Sigmoid colon (tissue), 7 donors: ENCODE data around the gene PIWIL4. TPM values are rescaled to one million over a fixed set of nuclear protein-coding genes. Genes with fewer than 3 reads are reported as not detected.

ENCODE experiments used
- DNase-seq: peaks from one replicate; pipeline ENCODE4 v3.0.0-alpha.2; 2019
- H3K27ac ChIP-seq, 4 donors: fragments of 200-600 bp; sonication (generic); one replicate each; pipeline ENCODE4 v1.5.1; 2016 to 2019; ENCODE audit warnings: mild to moderate bottlenecking in 1 of 4
- H3K27me3 ChIP-seq, 3 donors: fragments of 200-600 bp; sonication (generic); one replicate each; pipeline ENCODE4 v1.5.1; 2019; ENCODE audit warnings: mild to moderate bottlenecking in 1 of 3
- H3K36me3 ChIP-seq, 4 donors: fragments of 200-600 bp; sonication (generic); one replicate each; pipeline ENCODE4 v1.5.1; 2016 to 2019
- H3K4me1 ChIP-seq, 4 donors: fragments of 200-600 bp; sonication (generic); one replicate each; pipeline ENCODE4 v1.5.1; 2017 to 2019
- H3K4me3 ChIP-seq, 4 donors: fragments of 200-600 bp; sonication (generic); one replicate each; pipeline ENCODE4 v1.5.1; 2017 to 2019; ENCODE audit warnings: mild to moderate bottlenecking in 2 of 4, moderate library complexity in 1 of 4
- H3K9me3 ChIP-seq, 4 donors: fragments of 200-600 bp in 3 of 4; sonication (generic) in 3 of 4; one replicate each; pipeline versions ENCODE4 v1.5.1 to v1.6.1; 2013 to 2019
- EP300 ChIP-seq, 4 donors: sonication (generic); formaldehyde crosslinking; IDR thresholded peaks; one replicate each; pipeline ENCODE4 v1.6.1; 2017; ENCODE audit warnings: antibody characterized with exemption in 4 of 4
- POLR2A ChIP-seq, 2 donors: fragments of 450-650 bp; IDR thresholded peaks; one replicate each; pipeline ENCODE4 v1.6.1; 2016; ENCODE audit warnings: antibody characterized with exemption in 2 of 2, mild to moderate bottlenecking in 2 of 2, moderate library complexity in 2 of 2
- POLR2AphosphoS5 ChIP-seq, 4 donors: sonication (generic); formaldehyde crosslinking; IDR thresholded peaks; one replicate each; pipeline ENCODE4 v1.6.1; 2017; ENCODE audit warnings: antibody characterized with exemption in 4 of 4
- WGBS, 2 donors: extraction: QIAGEN DNeasy Blood & Tissue Kit; methylation state at CpG; one replicate each; pipeline ENCODE4 v1.1.7; 2013; 5-methylcytosine and 5-hydroxymethylcytosine counted together
- intact Hi-C: fragments of 100-400 bp; cut with DNase I; formaldehyde crosslinking; loops from one replicate; pipeline ENCODE4 v1.15.1; 2023
- polyA plus RNA-seq, 3 donors: library from polyadenylated mRNA; stranded (reverse); fragments of 200-250 nt; gene quantifications; one replicate each; pipeline ENCODE4 v1.2.3, GENCODE V29; 2013
- total RNA-seq, 4 donors: library from RNA; depleted of rRNA; stranded (reverse); fragments of >200 nt; gene quantifications; one replicate each; pipeline ENCODE4 v1.1.0, GENCODE V29; 2016
- TF ChIP-seq, protein P1 (sequence below), 4 experiments: fragments of 450-650 bp in 3 of 4; fragments of 200-600 bp in 1 of 4; IDR thresholded peaks; one replicate each; pipeline ENCODE4 v1.5.1; 2016 to 2019; ENCODE audit warnings: antibody characterized with exemption in 4 of 4, mild to moderate bottlenecking in 3 of 4, moderate library complexity in 2 of 4
- donor health status: healthy with polysubstance abuse.
- donor health status: Bipolar disorder and iron deficiency.
- donor health status: healthy.

PIWIL4 gene
- total and polyA plus RNA-seq, 7 donors: 3.5 to 8.1 (median 4.3) TPM

DNA sequence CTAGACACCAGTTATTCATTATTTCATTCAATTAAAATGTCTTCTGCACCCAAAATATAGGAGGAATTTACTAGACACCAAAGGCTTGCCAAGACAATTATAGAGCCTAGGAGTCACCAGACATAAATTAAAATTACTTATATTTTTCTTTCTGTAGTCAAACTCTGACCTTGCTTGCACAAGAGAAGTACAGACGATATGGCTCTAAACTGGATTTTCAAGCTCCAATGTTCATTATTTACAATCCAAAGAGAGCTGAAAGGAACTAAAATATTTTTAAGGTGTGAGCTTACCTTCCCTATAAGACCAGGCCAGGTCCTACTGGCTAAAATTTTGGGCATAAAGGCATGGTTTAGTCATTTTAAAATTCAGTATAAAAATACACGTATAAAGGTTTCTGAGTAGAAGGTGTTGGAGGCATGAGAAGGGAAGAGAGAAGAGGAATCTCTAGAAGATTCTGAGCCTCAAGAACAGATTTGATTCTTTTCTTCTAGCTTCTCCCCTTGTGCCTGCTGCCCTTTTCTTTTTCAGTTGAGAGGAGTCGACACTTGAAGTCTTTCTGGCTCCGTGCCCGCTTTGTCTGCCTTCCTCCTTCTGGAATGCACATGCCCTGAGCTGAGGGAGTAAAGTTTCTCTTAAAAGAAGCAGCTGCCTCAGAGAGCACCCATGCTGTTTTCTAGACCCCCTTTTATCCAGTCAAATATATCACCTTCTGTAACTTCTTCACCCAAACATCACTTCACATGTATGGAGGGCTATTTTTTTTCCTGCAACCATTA, 41.4 kb upstream of the PIWIL4 start:
- no peaks in the 10 kb centered on the region for H3K27me3 ChIP-seq
- H3K4me1 ChIP-seq: peaks cover 0 to 4% (median 0%) of the 10 kb centered on the region in 4 donors
- H3K27ac ChIP-seq: no peak overlapping the region
- H3K36me3 ChIP-seq: no peaks in the 10 kb centered on the region
- intact Hi-C loops: no loop called here
- 13 to 45% methylated on average over 5 of the region's 5 CpGs for WGBS, 2 donors
- DNase-seq: peak; percentile 82
- H3K9me3 ChIP-seq: no peaks in the 10 kb centered on the region
- TF ChIP-seq POLR2AphosphoS5 (IDR thresholded peaks at IDR 0.05): no peak
- TF ChIP-seq, protein P1, sequence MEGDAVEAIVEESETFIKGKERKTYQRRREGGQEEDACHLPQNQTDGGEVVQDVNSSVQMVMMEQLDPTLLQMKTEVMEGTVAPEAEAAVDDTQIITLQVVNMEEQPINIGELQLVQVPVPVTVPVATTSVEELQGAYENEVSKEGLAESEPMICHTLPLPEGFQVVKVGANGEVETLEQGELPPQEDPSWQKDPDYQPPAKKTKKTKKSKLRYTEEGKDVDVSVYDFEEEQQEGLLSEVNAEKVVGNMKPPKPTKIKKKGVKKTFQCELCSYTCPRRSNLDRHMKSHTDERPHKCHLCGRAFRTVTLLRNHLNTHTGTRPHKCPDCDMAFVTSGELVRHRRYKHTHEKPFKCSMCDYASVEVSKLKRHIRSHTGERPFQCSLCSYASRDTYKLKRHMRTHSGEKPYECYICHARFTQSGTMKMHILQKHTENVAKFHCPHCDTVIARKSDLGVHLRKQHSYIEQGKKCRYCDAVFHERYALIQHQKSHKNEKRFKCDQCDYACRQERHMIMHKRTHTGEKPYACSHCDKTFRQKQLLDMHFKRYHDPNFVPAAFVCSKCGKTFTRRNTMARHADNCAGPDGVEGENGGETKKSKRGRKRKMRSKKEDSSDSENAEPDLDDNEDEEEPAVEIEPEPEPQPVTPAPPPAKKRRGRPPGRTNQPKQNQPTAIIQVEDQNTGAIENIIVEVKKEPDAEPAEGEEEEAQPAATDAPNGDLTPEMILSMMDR (IDR thresholded peaks at IDR 0.05): no peak
- TF ChIP-seq POLR2A (IDR thresholded peaks at IDR 0.05): no peak
- no peak for TF ChIP-seq EP300 (IDR thresholded peaks at IDR 0.05)
- H3K4me3 ChIP-seq: no peak overlapping the region

DNA sequence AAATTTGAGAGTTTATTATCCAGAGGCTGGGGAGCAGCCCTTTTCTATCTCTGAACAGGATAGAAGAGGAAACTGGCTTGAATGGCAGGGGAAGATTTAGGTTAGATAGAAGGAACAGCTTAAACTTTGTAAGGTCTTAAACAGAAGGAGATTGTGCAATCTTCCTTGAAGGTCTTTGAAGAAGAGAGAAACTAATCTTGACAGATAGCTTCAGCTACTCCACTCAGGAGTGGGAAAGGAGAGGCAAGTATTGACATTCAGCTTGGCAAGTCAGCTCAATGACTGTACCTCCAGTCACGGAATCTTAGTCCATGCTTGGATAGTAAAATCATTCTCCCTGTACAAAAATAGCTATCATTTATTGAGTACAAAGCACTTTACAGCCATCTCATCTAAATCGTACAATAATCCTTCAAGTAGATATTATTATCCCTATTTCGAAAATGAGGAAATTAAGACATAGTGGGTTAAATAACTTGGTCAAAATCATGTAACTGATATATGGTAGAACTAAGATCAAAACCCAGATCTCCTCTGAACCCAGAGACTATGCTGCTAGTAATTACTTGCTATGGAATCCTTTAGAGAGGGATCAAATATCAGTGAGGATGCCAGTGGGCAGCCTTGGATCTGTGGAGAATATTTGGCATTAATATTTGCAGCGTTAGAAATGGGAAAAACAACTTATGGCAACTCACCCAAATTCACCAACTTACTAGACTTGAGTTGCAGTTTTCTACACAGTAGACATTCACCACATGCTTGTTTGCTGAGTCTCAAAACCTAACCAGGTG, 40.3 kb upstream of the PIWIL4 start:
- Histone ChIP-seq H3K4me1 (peaks cover 0 to 4% (median 0%) of the 10 kb centered on the region in 4 donors), H3K36me3 (no peaks in the 10 kb centered on the region), H3K27ac (no peak overlapping the region), H3K4me3 (no peak overlapping the region), H3K27me3 (no peaks in the 10 kb centered on the region), H3K9me3 (no peaks in the 10 kb centered on the region)
- TF ChIP-seq EP300 (IDR thresholded peaks at IDR 0.05): no peak
- WGBS, 2 donors: 77 to 80% methylated on average over 4 of the region's 4 CpGs
- DNase-seq: no peak
- intact Hi-C loops: no loop called here

DNA sequence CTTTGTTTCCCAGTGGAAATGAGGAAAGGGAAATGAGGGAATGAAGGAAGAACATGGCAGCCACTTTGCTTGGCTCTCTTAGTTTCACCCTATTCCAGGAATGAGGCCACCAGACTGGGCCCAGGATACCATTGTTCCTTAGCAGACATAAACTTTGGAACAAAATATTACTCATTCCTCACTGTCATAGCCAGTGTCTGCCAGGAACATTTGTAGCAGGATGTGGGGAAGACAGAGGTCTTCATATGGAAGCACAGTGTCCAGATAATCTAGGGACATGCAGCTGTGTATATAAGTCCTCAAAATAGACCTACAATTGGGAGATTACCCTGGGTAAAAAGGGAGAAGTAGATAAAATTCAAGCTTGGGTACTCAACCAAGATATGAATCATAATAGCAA, 38.6 kb upstream of the PIWIL4 start:
- Histone ChIP-seq H3K27ac (no peak overlapping the region), H3K36me3 (no peaks in the 10 kb centered on the region), H3K4me1 (peaks cover 0 to 4% (median 0%) of the 10 kb centered on the region in 4 donors), H3K9me3 (no peaks in the 10 kb centered on the region), H3K27me3 (no peaks in the 10 kb centered on the region), H3K4me3 (no peak overlapping the region)
- no peak for DNase-seq
- intact Hi-C loops: no loop called here
- TF ChIP-seq POLR2AphosphoS5 (IDR thresholded peaks at IDR 0.05): no peak
- TF ChIP-seq, protein P1 (IDR thresholded peaks at IDR 0.05): no peak
- no peak for TF ChIP-seq EP300 (IDR thresholded peaks at IDR 0.05)

DNA sequence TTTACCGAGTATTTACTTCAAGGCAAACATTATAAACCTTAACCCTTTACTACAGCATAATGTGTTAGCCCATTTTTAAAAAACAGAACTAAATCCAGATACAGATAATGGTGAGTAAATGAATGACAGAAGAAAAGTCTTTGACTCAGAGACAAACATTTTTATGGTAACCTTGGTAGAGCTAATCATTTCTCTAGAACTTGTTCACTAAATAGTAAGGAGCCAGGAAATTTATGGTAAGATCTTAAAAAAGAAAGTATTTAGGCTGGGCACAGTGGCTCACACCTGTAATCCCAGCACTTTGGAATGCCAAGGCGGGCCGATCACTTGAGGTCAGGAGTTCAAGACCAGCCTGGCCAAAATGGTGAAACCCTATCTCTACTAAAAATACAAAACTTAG, 35.0 kb upstream of the PIWIL4 start:
- Histone ChIP-seq H3K27me3 (peaks cover 0 to 5% (median 0%) of the 10 kb centered on the region in 3 donors), H3K36me3 (no peaks in the 10 kb centered on the region), H3K9me3 (no peaks in the 10 kb centered on the region), H3K4me3 (no peak overlapping the region), H3K27ac (no peak overlapping the region), H3K4me1 (no peaks in the 10 kb centered on the region)
- TF ChIP-seq EP300 (IDR thresholded peaks at IDR 0.05) (no peak), POLR2A (IDR thresholded peaks at IDR 0.05) (no peak), POLR2AphosphoS5 (IDR thresholded peaks at IDR 0.05) (no peak)
- TF ChIP-seq, protein P1 (IDR thresholded peaks at IDR 0.05): no peak
- 56 to 77% methylated on average over 3 of the region's 3 CpGs for WGBS, 2 donors
- DNase-seq: no peak
- intact Hi-C loops: no loop called here

DNA sequence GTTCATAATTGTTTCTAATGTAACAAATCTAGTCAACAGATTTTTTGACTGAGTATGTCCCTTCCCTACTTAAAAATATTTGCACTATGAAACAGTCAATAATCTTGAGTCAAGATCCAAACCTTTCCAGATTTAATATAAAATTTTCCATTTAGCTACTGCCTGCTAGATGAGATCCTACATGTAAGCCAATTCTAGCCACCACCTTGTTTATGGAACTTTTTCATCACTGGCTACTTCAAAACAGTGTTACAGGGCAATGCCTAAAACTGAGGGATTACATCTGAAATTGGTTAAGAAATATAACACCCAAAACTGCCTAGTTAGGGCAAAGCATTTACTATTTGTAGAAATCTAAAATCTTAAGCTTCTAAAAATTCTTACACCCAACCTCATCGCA, 34.0 kb upstream of the PIWIL4 start:
- no peak for DNase-seq
- intact Hi-C loops: no loop called here
- no peaks in the 10 kb centered on the region for H3K9me3 ChIP-seq
- H3K36me3 ChIP-seq: no peaks in the 10 kb centered on the region
- peaks cover 0 to 5% (median 0%) of the 10 kb centered on the region in 3 donors for H3K27me3 ChIP-seq
- WGBS, 2 donors: 100% methylated on average over 1 of the region's 1 CpG
- H3K27ac ChIP-seq: no peak overlapping the region
- H3K4me3 ChIP-seq: no peak overlapping the region
- TF ChIP-seq, protein P1 (IDR thresholded peaks at IDR 0.05): no peak
- no peak for TF ChIP-seq POLR2A (IDR thresholded peaks at IDR 0.05)
- TF ChIP-seq EP300 (IDR thresholded peaks at IDR 0.05): no peak
- TF ChIP-seq POLR2AphosphoS5 (IDR thresholded peaks at IDR 0.05): no peak
- H3K4me1 ChIP-seq: no peaks in the 10 kb centered on the region
